ENCODE data around the gene PXDN. TPM values are rescaled to one million over a fixed set of nuclear protein-coding genes. Genes with fewer than 3 reads are reported as not detected.

Gene PXDN
- total and polyA plus RNA-seq, 9 of the 15 experiments (the other 6 are each of a cell fraction or from before 2014, with no cell fraction given) = 0.49 TPM; not detected in 8

DNA sequence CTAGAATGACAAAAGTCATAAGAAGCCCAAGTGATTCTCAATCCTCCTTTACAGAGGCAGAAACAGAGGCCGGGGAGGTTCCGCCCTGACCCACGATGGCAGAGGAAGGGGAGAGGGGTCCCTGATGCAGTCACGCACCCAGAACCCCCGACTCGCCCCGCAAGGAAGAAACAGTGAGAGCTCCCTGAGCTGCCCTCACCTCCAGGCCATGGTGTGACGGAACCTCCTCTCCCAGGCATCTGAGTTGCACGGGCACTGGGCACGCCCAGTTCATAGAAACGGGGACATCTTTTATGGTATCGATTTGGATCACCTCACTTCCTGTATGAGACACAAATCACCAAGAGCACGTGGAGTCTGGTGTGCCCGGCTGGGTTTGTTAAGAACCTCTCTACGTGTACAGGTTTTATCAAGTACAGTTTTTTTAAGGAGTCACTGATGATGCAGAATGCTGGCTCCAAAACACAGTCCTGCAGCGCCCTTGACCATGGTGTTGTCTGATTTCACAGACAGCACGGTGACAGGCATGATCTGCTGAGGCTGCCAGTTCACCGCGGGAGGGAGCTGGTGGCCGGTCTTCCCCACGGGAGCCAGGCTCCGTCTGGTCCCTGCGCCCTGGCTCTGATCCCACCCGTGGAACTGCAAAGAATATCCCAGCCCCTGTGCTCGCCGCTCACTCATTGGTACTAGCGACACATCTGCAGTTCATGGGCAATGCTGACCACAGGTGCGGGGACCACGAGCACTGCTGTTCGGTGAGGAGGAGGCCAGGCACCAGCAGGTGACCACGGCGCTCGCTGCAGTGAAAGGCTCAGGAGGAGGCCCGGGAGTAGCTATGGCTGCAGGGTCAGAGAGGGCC, 35.6 kb downstream of the PXDN start:
- no peak overlapping the region for H3K27ac ChIP-seq (ENCODE audit: extremely low read depth, low read depth, low read length)
- no peaks in the 10 kb centered on the region for H3K36me3 ChIP-seq (ENCODE audit: control insufficient read depth, insufficient read depth, low read length)
- H3K27me3 ChIP-seq (ENCODE audit: control insufficient read depth in 2 of 2, insufficient read depth in 2 of 2, low read length in 2 of 2) = peaks cover 0 to 38% of the 10 kb centered on the region in 2 experiments; a peak in 2 of 5 replicates
- H3K9me1 ChIP-seq (ENCODE audit: control insufficient read depth, insufficient read depth, low read length) = no peaks in the 10 kb centered on the region
- H3K9ac ChIP-seq (ENCODE audit: insufficient read depth in 1 of 2, low read depth in 2 of 2, low read length in 2 of 2) = no peak overlapping the region
- ATAC-seq = no peak
- no TSS peak for BruUV-seq (replicated peaks)
- H3K9me3 ChIP-seq (replicated peaks; ENCODE audit: control insufficient read depth, insufficient read depth, low read depth, low read length) = no peaks in the 10 kb centered on the region
- no peak overlapping the region for H2AFZ ChIP-seq (ENCODE audit: low read depth, low read length)
- H3K79me2 ChIP-seq (ENCODE audit: control insufficient read depth, insufficient read depth, low read length) = no peaks in the 10 kb centered on the region
- H3K4me1 ChIP-seq (replicated peaks in 1 of 2; ENCODE audit: control insufficient read depth in 2 of 2, insufficient read depth in 2 of 2, low read length in 2 of 2) = no peaks in the 10 kb centered on the region
- no peaks in the 10 kb centered on the region for H4K20me1 ChIP-seq (replicated peaks; ENCODE audit: control insufficient read depth, insufficient read depth, low read length)
- no peak for FAIRE-seq
- no peak overlapping the region for H3K4me3 ChIP-seq
- in situ Hi-C loops (cut with MboI) (no loop called here), intact Hi-C loops (cut with micrococcal nuclease) (no loop called here)
- no peak for DNase-seq (ENCODE audit: extremely low read depth in 1 of 4, low spot score in 3 of 4)
- ChIA-PET POLR2A (no interaction called here), CTCF (ENCODE audit: low intra/inter-chr PET ratio) (no interaction called here)
- no peak overlapping the region for H3K4me2 ChIP-seq (ENCODE audit: insufficient read depth, low read length)
- TF ChIP-seq, protein P1, sequence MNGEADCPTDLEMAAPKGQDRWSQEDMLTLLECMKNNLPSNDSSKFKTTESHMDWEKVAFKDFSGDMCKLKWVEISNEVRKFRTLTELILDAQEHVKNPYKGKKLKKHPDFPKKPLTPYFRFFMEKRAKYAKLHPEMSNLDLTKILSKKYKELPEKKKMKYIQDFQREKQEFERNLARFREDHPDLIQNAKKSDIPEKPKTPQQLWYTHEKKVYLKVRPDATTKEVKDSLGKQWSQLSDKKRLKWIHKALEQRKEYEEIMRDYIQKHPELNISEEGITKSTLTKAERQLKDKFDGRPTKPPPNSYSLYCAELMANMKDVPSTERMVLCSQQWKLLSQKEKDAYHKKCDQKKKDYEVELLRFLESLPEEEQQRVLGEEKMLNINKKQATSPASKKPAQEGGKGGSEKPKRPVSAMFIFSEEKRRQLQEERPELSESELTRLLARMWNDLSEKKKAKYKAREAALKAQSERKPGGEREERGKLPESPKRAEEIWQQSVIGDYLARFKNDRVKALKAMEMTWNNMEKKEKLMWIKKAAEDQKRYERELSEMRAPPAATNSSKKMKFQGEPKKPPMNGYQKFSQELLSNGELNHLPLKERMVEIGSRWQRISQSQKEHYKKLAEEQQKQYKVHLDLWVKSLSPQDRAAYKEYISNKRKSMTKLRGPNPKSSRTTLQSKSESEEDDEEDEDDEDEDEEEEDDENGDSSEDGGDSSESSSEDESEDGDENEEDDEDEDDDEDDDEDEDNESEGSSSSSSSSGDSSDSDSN (IDR thresholded peaks at IDR 0.05; ENCODE audit: borderline replicate concordance in 1 of 2, low read depth in 2 of 2, low read length in 2 of 2) = no peak
- TF ChIP-seq ZNF695 (CRISPR knock-in tag; IDR thresholded peaks at IDR 0.05) (no peak), ZNF23 (CRISPR knock-in tag; IDR thresholded peaks at IDR 0.05) (no peak), ZNF140 (CRISPR knock-in tag; IDR thresholded peaks at IDR 0.05) (no peak), KLF13 (tag; IDR thresholded peaks at IDR 0.05; ENCODE audit: borderline replicate concordance, low read depth) (no peak), GTF2A2 (tag; IDR thresholded peaks at IDR 0.05) (no peak), TEAD1 (CRISPR knock-in tag; IDR thresholded peaks at IDR 0.05) (no peak)
- under 1% methylated on average over 22 of the region's 34 CpGs for WGBS (ENCODE audit: insufficient coverage, low coverage, missing lambda C conversion rate)

Data from K562 (cell line).